HL-60 (cell line): Measurements from ENCODE around the gene ANKRD28.

ENCODE experiments used
- GABPA ChIP-seq: IDR thresholded peaks from 2 replicates; pipeline ENCODE4 v1.6.1; 2012; ENCODE audit warnings: low read depth
- POLR2AphosphoS5 ChIP-seq: IDR thresholded peaks from 2 replicates; pipeline ENCODE4 v1.6.1; 2012; ENCODE audit warnings: low read depth
- TF ChIP-seq, protein P1 (sequence below): IDR thresholded peaks from one replicate; pipeline ENCODE4 v1.5.1; 2011; ENCODE audit warnings: low read length, control low read depth, inconsistent platforms; ENCODE audit not compliant: insufficient read depth

- TF ChIP-seq, protein P1, sequence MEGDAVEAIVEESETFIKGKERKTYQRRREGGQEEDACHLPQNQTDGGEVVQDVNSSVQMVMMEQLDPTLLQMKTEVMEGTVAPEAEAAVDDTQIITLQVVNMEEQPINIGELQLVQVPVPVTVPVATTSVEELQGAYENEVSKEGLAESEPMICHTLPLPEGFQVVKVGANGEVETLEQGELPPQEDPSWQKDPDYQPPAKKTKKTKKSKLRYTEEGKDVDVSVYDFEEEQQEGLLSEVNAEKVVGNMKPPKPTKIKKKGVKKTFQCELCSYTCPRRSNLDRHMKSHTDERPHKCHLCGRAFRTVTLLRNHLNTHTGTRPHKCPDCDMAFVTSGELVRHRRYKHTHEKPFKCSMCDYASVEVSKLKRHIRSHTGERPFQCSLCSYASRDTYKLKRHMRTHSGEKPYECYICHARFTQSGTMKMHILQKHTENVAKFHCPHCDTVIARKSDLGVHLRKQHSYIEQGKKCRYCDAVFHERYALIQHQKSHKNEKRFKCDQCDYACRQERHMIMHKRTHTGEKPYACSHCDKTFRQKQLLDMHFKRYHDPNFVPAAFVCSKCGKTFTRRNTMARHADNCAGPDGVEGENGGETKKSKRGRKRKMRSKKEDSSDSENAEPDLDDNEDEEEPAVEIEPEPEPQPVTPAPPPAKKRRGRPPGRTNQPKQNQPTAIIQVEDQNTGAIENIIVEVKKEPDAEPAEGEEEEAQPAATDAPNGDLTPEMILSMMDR = no peak
- TF ChIP-seq POLR2AphosphoS5 (no peak), GABPA (no peak)
Observed at GRCh38 chr3:15800780-15801179, 3.0 kb upstream of the ANKRD28 start.
